WTC11 (cell line): Measurements from ENCODE around the gene HELLS.

Experiments used
- FOXJ3 ChIP-seq: sonication (generic); formaldehyde crosslinking; IDR thresholded peaks from 2 replicates; pipeline ENCODE4 v1.9.0; 2021; ENCODE audit warnings: missing genetic modification reagents, mild to moderate bottlenecking, borderline replicate concordance
- USF1 ChIP-seq: sonication (generic); formaldehyde crosslinking; IDR thresholded peaks from 2 replicates; pipeline ENCODE4 v1.8.0; 2022; ENCODE audit warnings: mild to moderate bottlenecking, missing genetic modification reagents

DNA sequence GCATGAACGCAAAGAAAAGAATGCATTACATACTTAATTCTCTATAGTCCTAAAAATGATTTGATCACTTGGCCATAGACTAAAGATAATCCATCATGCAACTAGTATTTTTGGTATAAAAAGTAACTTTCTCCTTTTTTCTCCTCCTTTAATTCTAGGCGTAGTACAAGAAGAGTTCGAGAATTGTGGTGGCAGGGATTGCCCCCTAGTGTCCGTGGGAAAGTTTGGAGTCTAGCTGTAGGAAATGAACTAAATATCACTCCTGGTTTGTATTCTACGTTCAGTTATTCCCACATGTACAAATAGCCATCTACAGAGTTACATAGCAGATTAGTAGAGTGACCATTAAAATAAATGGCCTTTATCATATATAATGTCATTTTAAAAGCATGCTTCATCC, 45.5 kb upstream of the HELLS start:
- no peak for TF ChIP-seq USF1
- no peak for TF ChIP-seq FOXJ3
